ENCODE data around the gene LMO7.

LMO7 gene

DNA sequence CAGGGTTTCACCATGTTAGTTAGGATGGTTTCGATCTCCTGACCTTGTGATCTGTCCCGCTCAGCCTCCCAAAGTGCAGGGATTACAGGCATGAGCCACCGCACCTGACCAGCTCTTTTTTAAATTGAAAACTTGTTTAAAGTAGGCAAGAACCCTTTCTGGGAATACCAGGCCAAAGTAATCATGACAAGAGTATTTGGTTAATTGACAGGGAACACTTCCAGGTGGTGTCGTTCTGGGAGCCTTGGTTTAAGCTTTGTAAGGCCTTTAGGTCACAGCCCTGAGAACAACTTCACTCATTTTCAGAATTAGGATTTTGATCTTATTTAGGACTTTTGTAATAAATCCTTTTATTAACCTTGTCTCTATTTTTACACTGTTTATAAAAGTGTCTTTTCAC lies 115.2 kb downstream of the LMO7 start:
- Histone ChIP-seq H3K4me1 (ENCODE audit: control insufficient read depth in 2 of 2, insufficient read depth in 1 of 2, low read depth in 1 of 2, low read length in 2 of 2) (no peaks in the 10 kb centered on the region), H2AK5ac (ENCODE audit: low read depth, low read length) (no peak overlapping the region), H3K4me2 (ENCODE audit: insufficient read depth, low read length, poor library complexity, severe bottlenecking) (no peak overlapping the region), H3K79me1 (ENCODE audit: low read depth, low read length) (no peaks in the 10 kb centered on the region), H2BK120ac (ENCODE audit: low read depth, low read length) (no peak overlapping the region), H3K9me3 (replicated peaks in 1 of 2; ENCODE audit: control insufficient read depth in 2 of 2, insufficient read depth in 1 of 2, low read depth in 1 of 2, low read length in 2 of 2) (no peaks in the 10 kb centered on the region), H4K91ac (ENCODE audit: low read depth, low read length, poor library complexity) (no peak overlapping the region), H3K27me3 (ENCODE audit: control insufficient read depth in 3 of 3, insufficient read depth in 3 of 3, low read depth in 1 of 3, low read length in 3 of 3) (no peaks in the 10 kb centered on the region), H2AFZ (ENCODE audit: low read length) (no peak overlapping the region), H3K23ac (ENCODE audit: low read depth, low read length, poor library complexity) (no peak overlapping the region), H3K27ac (replicated peaks; ENCODE audit: low read length) (no peak overlapping the region), H4K8ac (ENCODE audit: low read depth, low read length) (no peak overlapping the region), H3K14ac (ENCODE audit: low read length) (no peak overlapping the region), H3K18ac (ENCODE audit: low read length) (no peak overlapping the region), H3K4me3 (ENCODE audit: low read length in 2 of 2) (no peak overlapping the region), H2BK15ac (ENCODE audit: low read length) (no peak overlapping the region), H2BK5ac (ENCODE audit: low read length) (no peak overlapping the region), H3K36me3 (replicated peaks in 1 of 2; ENCODE audit: control insufficient read depth in 2 of 2, insufficient read depth in 2 of 2, low read length in 2 of 2) (no peaks in the 10 kb centered on the region), H3K9ac (ENCODE audit: low read depth, low read length, poor library complexity) (no peak overlapping the region), H2BK12ac (ENCODE audit: low read length) (no peak overlapping the region), H3K4ac (ENCODE audit: low read length) (no peak overlapping the region)
- 100% methylated on average over 1 of the region's 4 CpGs; no CpG with 5 or more reads in 1 of the 2 donors for WGBS, 2 donors (ENCODE audit: extremely low coverage in 2 of 2, insufficient read length in 2 of 2, insufficient replicate concordance in 1 of 2)
- no peak for DNase-seq (ENCODE audit: low spot score)

DNA sequence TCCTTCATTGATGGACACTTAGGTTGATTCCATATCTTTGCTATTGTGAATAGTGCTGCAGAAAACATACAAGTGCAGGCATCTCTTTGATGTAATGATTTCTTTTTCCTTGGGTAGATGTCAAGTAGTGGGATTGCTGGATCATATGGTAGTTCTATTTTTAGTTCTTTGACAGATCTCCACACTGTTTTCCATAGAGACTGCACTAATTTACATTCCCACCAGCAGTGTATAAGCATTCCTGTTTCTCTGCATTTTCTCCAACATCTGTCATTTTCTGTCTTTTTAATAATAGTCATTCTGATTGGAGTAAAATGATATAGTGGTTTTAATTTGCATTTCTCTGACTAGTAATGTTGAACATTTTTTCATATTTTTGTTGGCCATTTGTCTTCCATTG lies 116.7 kb downstream of the LMO7 start:
- no peak overlapping the region for H3K4me2 ChIP-seq (ENCODE audit: insufficient read depth, low read length, poor library complexity, severe bottlenecking)
- H3K18ac ChIP-seq (ENCODE audit: low read length): no peak overlapping the region
- no peak overlapping the region for H3K9ac ChIP-seq (ENCODE audit: low read depth, low read length, poor library complexity)
- H3K27me3 ChIP-seq (ENCODE audit: control insufficient read depth in 3 of 3, insufficient read depth in 3 of 3, low read depth in 1 of 3, low read length in 3 of 3): no peaks in the 10 kb centered on the region
- H3K36me3 ChIP-seq (replicated peaks in 1 of 2; ENCODE audit: control insufficient read depth in 2 of 2, insufficient read depth in 2 of 2, low read length in 2 of 2): no peaks in the 10 kb centered on the region
- no peaks in the 10 kb centered on the region for H3K9me3 ChIP-seq (replicated peaks in 1 of 2; ENCODE audit: control insufficient read depth in 2 of 2, insufficient read depth in 1 of 2, low read depth in 1 of 2, low read length in 2 of 2)
- H3K4me3 ChIP-seq (ENCODE audit: low read length in 2 of 2): no peak overlapping the region
- H3K79me1 ChIP-seq (ENCODE audit: low read depth, low read length): no peaks in the 10 kb centered on the region
- H2BK5ac ChIP-seq (ENCODE audit: low read length): no peak overlapping the region
- no peak overlapping the region for H2BK15ac ChIP-seq (ENCODE audit: low read length)
- DNase-seq (ENCODE audit: low spot score): no peak
- no peak overlapping the region for H2BK120ac ChIP-seq (ENCODE audit: low read depth, low read length)
- no peak overlapping the region for H4K91ac ChIP-seq (ENCODE audit: low read depth, low read length, poor library complexity)
- no peak overlapping the region for H3K23ac ChIP-seq (ENCODE audit: low read depth, low read length, poor library complexity)
- no peak overlapping the region for H2AK5ac ChIP-seq (ENCODE audit: low read depth, low read length)
- no peak overlapping the region for H2AFZ ChIP-seq (ENCODE audit: low read length)
- no peak overlapping the region for H3K4ac ChIP-seq (ENCODE audit: low read length)
- no peak overlapping the region for H2BK12ac ChIP-seq (ENCODE audit: low read length)
- H3K14ac ChIP-seq (ENCODE audit: low read length): no peak overlapping the region
- H4K8ac ChIP-seq (ENCODE audit: low read depth, low read length): no peak overlapping the region
- H3K27ac ChIP-seq (replicated peaks; ENCODE audit: low read length): no peak overlapping the region
- no peaks in the 10 kb centered on the region for H3K4me1 ChIP-seq (ENCODE audit: control insufficient read depth in 2 of 2, insufficient read depth in 1 of 2, low read depth in 1 of 2, low read length in 2 of 2)

DNA sequence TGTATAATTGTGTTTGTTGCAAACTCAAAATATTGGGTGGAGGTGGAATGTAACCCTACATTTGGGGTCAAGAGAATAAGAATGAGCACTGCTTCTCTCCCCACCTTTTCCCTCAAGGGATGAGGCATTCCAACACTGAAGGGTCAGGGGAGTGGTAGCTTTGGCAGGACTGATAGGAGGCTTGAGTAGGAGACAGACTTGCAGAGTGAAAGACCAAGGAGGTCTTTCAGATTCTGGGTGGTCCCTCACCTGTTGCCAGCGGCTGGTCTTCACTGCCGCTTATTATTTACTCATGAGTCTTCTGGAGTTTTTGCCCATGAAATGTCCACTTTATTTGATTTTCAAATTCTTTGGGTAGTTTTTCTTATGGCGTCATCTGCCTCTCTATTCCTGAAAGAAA lies 118.8 kb downstream of the LMO7 start:
- Histone ChIP-seq H3K4me3 (ENCODE audit: low read length in 2 of 2) (no peak overlapping the region), H3K79me1 (ENCODE audit: low read depth, low read length) (no peaks in the 10 kb centered on the region), H3K18ac (ENCODE audit: low read length) (no peak overlapping the region), H3K9ac (ENCODE audit: low read depth, low read length, poor library complexity) (no peak overlapping the region), H2BK5ac (ENCODE audit: low read length) (no peak overlapping the region), H4K91ac (ENCODE audit: low read depth, low read length, poor library complexity) (no peak overlapping the region), H4K8ac (ENCODE audit: low read depth, low read length) (no peak overlapping the region), H3K4me2 (ENCODE audit: insufficient read depth, low read length, poor library complexity, severe bottlenecking) (no peak overlapping the region), H2AFZ (ENCODE audit: low read length) (no peak overlapping the region), H3K4ac (ENCODE audit: low read length) (no peak overlapping the region), H2BK120ac (ENCODE audit: low read depth, low read length) (no peak overlapping the region), H3K23ac (ENCODE audit: low read depth, low read length, poor library complexity) (no peak overlapping the region), H2AK5ac (ENCODE audit: low read depth, low read length) (no peak overlapping the region), H3K14ac (ENCODE audit: low read length) (no peak overlapping the region), H3K4me1 (ENCODE audit: control insufficient read depth in 2 of 2, insufficient read depth in 1 of 2, low read depth in 1 of 2, low read length in 2 of 2) (no peaks in the 10 kb centered on the region), H2BK12ac (ENCODE audit: low read length) (no peak overlapping the region), H2BK15ac (ENCODE audit: low read length) (no peak overlapping the region), H3K27ac (replicated peaks; ENCODE audit: low read length) (no peak overlapping the region), H3K36me3 (replicated peaks in 1 of 2; ENCODE audit: control insufficient read depth in 2 of 2, insufficient read depth in 2 of 2, low read length in 2 of 2) (no peaks in the 10 kb centered on the region), H3K27me3 (ENCODE audit: control insufficient read depth in 3 of 3, insufficient read depth in 3 of 3, low read depth in 1 of 3, low read length in 3 of 3) (no peaks in the 10 kb centered on the region), H3K9me3 (replicated peaks in 1 of 2; ENCODE audit: control insufficient read depth in 2 of 2, insufficient read depth in 1 of 2, low read depth in 1 of 2, low read length in 2 of 2) (no peaks in the 10 kb centered on the region)
- DNase-seq (ENCODE audit: low spot score): no peak
- no CpG with 5 or more reads among the region's 3 CpGs for WGBS, 2 donors (ENCODE audit: extremely low coverage in 2 of 2, insufficient read length in 2 of 2, insufficient replicate concordance in 1 of 2)

DNA sequence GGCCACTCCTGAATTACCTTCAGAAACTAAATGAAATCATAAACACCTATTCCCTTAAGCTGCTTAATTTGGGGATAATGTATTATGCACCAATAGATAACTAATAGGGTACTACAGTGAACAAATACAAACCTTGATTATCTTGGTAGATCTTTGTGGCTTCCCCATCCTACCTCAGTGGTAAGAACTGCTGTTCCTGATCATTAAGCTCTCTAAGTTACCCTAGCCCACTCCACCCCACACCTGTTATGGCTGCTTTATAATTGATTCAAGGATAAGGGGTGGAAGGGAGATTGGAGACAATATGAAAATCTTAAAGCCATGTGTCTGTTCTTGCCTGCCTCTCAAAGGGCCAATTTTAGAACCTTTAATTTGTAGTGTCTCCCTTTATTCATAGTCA lies 121.2 kb downstream of the LMO7 start:
- no peak overlapping the region for H2BK15ac ChIP-seq (ENCODE audit: low read length)
- no peak overlapping the region for H2BK5ac ChIP-seq (ENCODE audit: low read length)
- H3K27me3 ChIP-seq (ENCODE audit: control insufficient read depth in 3 of 3, insufficient read depth in 3 of 3, low read depth in 1 of 3, low read length in 3 of 3): no peaks in the 10 kb centered on the region
- no peak overlapping the region for H3K4me3 ChIP-seq (ENCODE audit: low read length in 2 of 2)
- no peak overlapping the region for H2BK120ac ChIP-seq (ENCODE audit: low read depth, low read length)
- no peak overlapping the region for H3K23ac ChIP-seq (ENCODE audit: low read depth, low read length, poor library complexity)
- no peak overlapping the region for H3K9ac ChIP-seq (ENCODE audit: low read depth, low read length, poor library complexity)
- H3K79me1 ChIP-seq (ENCODE audit: low read depth, low read length): no peaks in the 10 kb centered on the region
- H2AK5ac ChIP-seq (ENCODE audit: low read depth, low read length): no peak overlapping the region
- H2AFZ ChIP-seq (ENCODE audit: low read length): no peak overlapping the region
- no peak for DNase-seq (ENCODE audit: low spot score)
- H2BK12ac ChIP-seq (ENCODE audit: low read length): no peak overlapping the region
- H3K4me2 ChIP-seq (ENCODE audit: insufficient read depth, low read length, poor library complexity, severe bottlenecking): no peak overlapping the region
- H3K4ac ChIP-seq (ENCODE audit: low read length): no peak overlapping the region
- no peak overlapping the region for H4K91ac ChIP-seq (ENCODE audit: low read depth, low read length, poor library complexity)
- no peaks in the 10 kb centered on the region for H3K4me1 ChIP-seq (ENCODE audit: control insufficient read depth in 2 of 2, insufficient read depth in 1 of 2, low read depth in 1 of 2, low read length in 2 of 2)
- H3K27ac ChIP-seq (replicated peaks; ENCODE audit: low read length): no peak overlapping the region
- H4K8ac ChIP-seq (ENCODE audit: low read depth, low read length): no peak overlapping the region
- H3K18ac ChIP-seq (ENCODE audit: low read length): no peak overlapping the region
- no peaks in the 10 kb centered on the region for H3K36me3 ChIP-seq (replicated peaks in 1 of 2; ENCODE audit: control insufficient read depth in 2 of 2, insufficient read depth in 2 of 2, low read length in 2 of 2)
- no peaks in the 10 kb centered on the region for H3K9me3 ChIP-seq (replicated peaks in 1 of 2; ENCODE audit: control insufficient read depth in 2 of 2, insufficient read depth in 1 of 2, low read depth in 1 of 2, low read length in 2 of 2)
- no peak overlapping the region for H3K14ac ChIP-seq (ENCODE audit: low read length)
